Measurements from ENCODE around the gene DNAJC22. TPM values are rescaled to one million over a fixed set of nuclear protein-coding genes. Genes with fewer than 3 reads are reported as not detected.

DNAJC22 gene
- total and polyA plus RNA-seq, 10 donors: 0.10 to 1.9 (median 0.70) TPM

DNA sequence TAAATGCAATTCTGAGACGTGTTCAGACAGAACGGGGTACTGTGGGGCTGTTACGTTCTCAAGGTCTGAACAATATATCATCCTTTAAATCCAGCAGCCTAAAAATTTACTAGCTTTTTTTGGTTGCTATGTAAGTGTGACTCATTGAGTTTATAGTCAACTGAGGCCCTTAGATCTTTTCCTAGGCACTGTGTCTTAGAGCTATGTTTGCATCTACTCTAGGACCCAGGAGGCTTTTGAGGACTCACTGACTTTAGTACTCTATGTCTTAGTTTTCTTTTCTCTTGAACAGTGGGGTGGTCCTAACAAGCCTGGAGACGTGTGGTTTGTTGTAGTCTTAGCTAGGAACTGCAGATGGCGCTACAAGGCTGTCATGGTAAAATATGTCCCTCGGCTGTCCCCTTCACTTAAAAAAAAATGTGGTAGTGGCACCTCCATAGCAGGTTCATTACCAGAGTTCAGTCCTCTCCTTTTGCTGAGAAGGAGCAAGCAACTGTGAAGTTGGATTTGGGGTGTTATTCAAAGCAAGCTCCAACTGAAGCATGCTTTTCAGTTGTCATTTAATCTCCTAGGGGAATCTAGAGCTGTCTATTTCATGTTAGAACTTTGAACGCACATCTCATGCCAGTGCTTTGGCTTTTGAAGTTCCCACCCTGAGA lies 11.9 kb downstream of the DNAJC22 start:
- intact Hi-C loops (cut with DNase I; ENCODE audit: low total_unique reads): loop anchor here (2.0 kb wide), 1 partner anchor 156 kb away; no protein-coding TSS in a partner anchor
- TF ChIP-seq, protein P1, sequence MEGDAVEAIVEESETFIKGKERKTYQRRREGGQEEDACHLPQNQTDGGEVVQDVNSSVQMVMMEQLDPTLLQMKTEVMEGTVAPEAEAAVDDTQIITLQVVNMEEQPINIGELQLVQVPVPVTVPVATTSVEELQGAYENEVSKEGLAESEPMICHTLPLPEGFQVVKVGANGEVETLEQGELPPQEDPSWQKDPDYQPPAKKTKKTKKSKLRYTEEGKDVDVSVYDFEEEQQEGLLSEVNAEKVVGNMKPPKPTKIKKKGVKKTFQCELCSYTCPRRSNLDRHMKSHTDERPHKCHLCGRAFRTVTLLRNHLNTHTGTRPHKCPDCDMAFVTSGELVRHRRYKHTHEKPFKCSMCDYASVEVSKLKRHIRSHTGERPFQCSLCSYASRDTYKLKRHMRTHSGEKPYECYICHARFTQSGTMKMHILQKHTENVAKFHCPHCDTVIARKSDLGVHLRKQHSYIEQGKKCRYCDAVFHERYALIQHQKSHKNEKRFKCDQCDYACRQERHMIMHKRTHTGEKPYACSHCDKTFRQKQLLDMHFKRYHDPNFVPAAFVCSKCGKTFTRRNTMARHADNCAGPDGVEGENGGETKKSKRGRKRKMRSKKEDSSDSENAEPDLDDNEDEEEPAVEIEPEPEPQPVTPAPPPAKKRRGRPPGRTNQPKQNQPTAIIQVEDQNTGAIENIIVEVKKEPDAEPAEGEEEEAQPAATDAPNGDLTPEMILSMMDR (IDR thresholded peaks at IDR 0.05 in 8 of 11, conservative IDR thresholded peaks at IDR 0.05 in 3 of 11): peak; percentile 56 to 83 (median 75)
- no peak for TF ChIP-seq POLR2AphosphoS5 (IDR thresholded peaks at IDR 0.05)
- WGBS, 5 donors: 18 to 29% (median 25%) methylated on average over 7 of the region's 7 CpGs

DNA sequence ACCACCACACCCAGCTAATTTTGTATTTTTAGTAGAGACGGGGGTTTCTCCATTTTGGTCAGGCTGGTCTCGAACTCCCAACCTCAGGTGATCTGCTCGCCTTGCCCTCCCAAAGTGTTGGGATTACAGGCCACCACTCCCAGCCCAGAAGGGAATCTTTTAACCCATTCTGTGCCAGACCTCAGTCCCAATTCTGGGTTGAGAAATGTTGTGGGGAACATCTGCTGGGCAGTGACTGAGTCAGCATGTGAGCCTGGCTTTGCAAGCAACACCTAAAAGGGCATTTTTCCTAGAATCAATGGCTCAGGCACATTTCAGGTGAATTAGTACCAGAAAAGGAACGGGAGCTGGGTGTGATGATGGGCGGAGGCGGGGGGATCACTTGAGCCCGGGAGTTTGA lies 13.0 kb downstream of the DNAJC22 start:
- no peak for DNase-seq
- Histone ChIP-seq H3K36me3 (no peaks in the 10 kb centered on the region), H3K4me1 (peaks cover 0 to 10% (median 3%) of the 10 kb centered on the region in 6 donors), H3K27me3 (replicated peaks in 1 of 7) (peaks cover 0 to 32% (median 0%) of the 10 kb centered on the region in 7 donors), H3K4me3 (no peak overlapping the region), H3K9me3 (no peaks in the 10 kb centered on the region), H3K27ac (no peak overlapping the region)
- intact Hi-C loops (cut with DNase I; ENCODE audit: low total_unique reads): loop anchor here (2.0 kb wide), 1 partner anchor 155 kb away; no protein-coding TSS in a partner anchor
- WGBS, 5 donors: 79 to 91% (median 82%) methylated on average over 7 of the region's 7 CpGs
- TF ChIP-seq POLR2AphosphoS5 (IDR thresholded peaks at IDR 0.05): no peak
- TF ChIP-seq POLR2A (IDR thresholded peaks at IDR 0.05): no peak
- TF ChIP-seq, protein P1 (IDR thresholded peaks at IDR 0.05 in 8 of 11, conservative IDR thresholded peaks at IDR 0.05 in 3 of 11): no peak

More for the DNA sequence above, 11.9 kb downstream of the DNAJC22 start:
- H3K27ac ChIP-seq: no peak overlapping the region
- H3K36me3 ChIP-seq: no peaks in the 10 kb centered on the region
- H3K9me3 ChIP-seq: no peaks in the 10 kb centered on the region
- H3K4me1 ChIP-seq: peaks cover 0 to 10% (median 2%) of the 10 kb centered on the region in 6 donors
- no peak overlapping the region for H3K4me3 ChIP-seq
- no peak for DNase-seq
- peaks cover 0 to 42% (median 0%) of the 10 kb centered on the region in 7 donors for H3K27me3 ChIP-seq (replicated peaks in 1 of 7)

DNA sequence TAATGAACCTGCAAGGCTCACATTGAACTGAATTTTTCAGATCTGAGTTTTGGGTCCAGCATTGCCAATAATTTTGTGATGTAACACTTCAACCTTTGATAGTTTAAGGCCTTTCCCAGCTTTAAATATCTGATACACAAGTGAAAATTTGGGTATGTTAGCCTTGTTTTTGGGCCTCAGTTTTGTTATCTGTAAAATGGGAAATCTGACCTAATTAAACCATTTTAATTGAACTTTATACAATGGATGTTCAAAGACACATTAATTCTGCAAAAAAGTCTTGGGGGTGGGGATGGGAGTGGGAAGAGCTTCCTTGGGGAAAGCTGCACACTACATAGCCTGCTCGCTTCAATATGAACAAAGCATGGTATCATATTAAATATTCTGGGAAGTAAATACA lies 15.4 kb downstream of the DNAJC22 start:
- intact Hi-C loops (cut with DNase I; ENCODE audit: low total_unique reads): no loop called here
- 83 to 98% (median 97%) methylated on average over 1 of the region's 1 CpG for WGBS, 5 donors
- TF ChIP-seq POLR2AphosphoS5 (IDR thresholded peaks at IDR 0.05) (no peak), POLR2A (IDR thresholded peaks at IDR 0.05) (no peak)
- TF ChIP-seq, protein P1 (IDR thresholded peaks at IDR 0.05 in 8 of 11, conservative IDR thresholded peaks at IDR 0.05 in 3 of 11): no peak

DNA sequence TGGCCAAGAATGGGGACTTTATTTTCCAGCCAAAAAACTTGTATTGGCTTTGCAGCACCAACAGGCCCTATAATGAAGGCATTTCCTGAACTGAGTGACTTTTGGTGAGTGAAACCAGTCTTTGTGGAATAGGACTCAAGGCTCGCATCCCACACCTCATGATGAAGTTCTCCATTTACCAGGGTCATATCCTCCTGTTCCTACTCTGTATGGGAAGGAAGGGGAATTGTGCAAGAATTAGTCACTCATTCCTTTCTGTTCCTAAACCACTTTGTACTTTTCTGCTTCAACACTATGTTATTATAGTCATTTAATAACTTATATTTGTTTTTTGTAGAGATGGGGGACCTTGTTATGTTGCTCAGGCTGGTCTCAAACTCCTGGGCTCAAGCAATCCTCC lies 18.3 kb downstream of the DNAJC22 start:
- 45 to 89% (median 75%) methylated on average over 1 of the region's 1 CpG for WGBS, 5 donors
- Histone ChIP-seq H3K27ac (no peak overlapping the region), H3K36me3 (no peaks in the 10 kb centered on the region), H3K27me3 (replicated peaks in 1 of 7) (peaks cover 0 to 8% (median 0%) of the 10 kb centered on the region in 7 donors), H3K4me1 (peaks cover 12 to 48% (median 36%) of the 10 kb centered on the region in 6 donors), H3K9me3 (no peaks in the 10 kb centered on the region), H3K4me3 (no peak overlapping the region)
- DNase-seq: no peak
- TF ChIP-seq, protein P1 (IDR thresholded peaks at IDR 0.05 in 8 of 11, conservative IDR thresholded peaks at IDR 0.05 in 3 of 11): no peak
- TF ChIP-seq POLR2A (IDR thresholded peaks at IDR 0.05) (no peak), POLR2AphosphoS5 (IDR thresholded peaks at IDR 0.05) (no peak)
- intact Hi-C loops (cut with DNase I; ENCODE audit: low total_unique reads): no loop called here

More for the DNA sequence above, 15.4 kb downstream of the DNAJC22 start:
- H3K36me3 ChIP-seq: no peaks in the 10 kb centered on the region
- H3K4me1 ChIP-seq: peaks cover 0 to 27% (median 15%) of the 10 kb centered on the region in 6 donors
- no peak for DNase-seq
- H3K27me3 ChIP-seq (replicated peaks in 1 of 7): peaks cover 0 to 26% (median 0%) of the 10 kb centered on the region in 7 donors
- no peaks in the 10 kb centered on the region for H3K9me3 ChIP-seq
- H3K27ac ChIP-seq: no peak overlapping the region
- no peak overlapping the region for H3K4me3 ChIP-seq

Measured in spleen (tissue), 11 donors.